ENCODE measurements around the gene LRMDA. TPM values are rescaled to one million over a fixed set of nuclear protein-coding genes. Genes with fewer than 3 reads are reported as not detected.

The LRMDA gene
- total and polyA plus RNA-seq, 2 of the 8 experiments (the other 6 are each of a cell fraction or from before 2014, with no cell fraction given), result 0.86 to 2.8 TPM

GRCh38 chr10:75880031-75880775, 448.8 kb downstream of the LRMDA start (continued):
- TF ChIP-seq CHD7 (IDR thresholded peaks at IDR 0.05; ENCODE audit: insufficient replicate concordance, low read length) (no peak), HDAC6 (IDR thresholded peaks at IDR 0.05; ENCODE audit: low read depth, low read length) (no peak), JUN (IDR thresholded peaks at IDR 0.05; ENCODE audit: low read depth, low read length) (no peak), SIN3A (conservative IDR thresholded peaks at IDR 0.05 in 1 of 2, IDR thresholded peaks at IDR 0.05 in 1 of 2; ENCODE audit: low read depth in 1 of 2, low read length in 2 of 2) (no peak), TCF12 (IDR thresholded peaks at IDR 0.05; ENCODE audit: low read depth, low read length) (no peak), YY1 (IDR thresholded peaks at IDR 0.05; ENCODE audit: low read depth, low read length) (no peak), MAFK (IDR thresholded peaks at IDR 0.05; ENCODE audit: low read depth, low read length) (no peak), KDM5A (IDR thresholded peaks at IDR 0.05; ENCODE audit: low read length) (no peak), FOSL1 (IDR thresholded peaks at IDR 0.05; ENCODE audit: insufficient read depth, low read depth, low read length) (no peak), SUZ12 (IDR thresholded peaks at IDR 0.05; ENCODE audit: low read length) (no peak)
